Measurements from ENCODE around the gene VPS72.
A peak's percentile ranks its signal among the peaks of the same experiment; 100 is the strongest.

VPS72 gene

DNA sequence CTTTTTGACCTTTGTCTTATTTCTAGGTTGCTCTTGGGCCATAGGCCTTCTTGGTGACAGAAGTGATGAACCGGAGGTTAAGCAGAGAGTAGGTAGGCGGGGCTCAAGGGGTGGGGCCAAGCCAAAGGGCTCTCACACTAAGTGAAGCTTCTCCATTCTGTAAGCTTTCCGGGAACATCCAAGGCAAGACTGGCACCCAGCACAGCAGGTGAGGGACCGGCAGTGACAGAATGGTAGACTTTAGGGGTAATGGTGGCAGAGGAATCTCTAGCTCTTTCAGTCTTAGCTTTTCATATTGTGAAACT, 33.5 kb downstream of the VPS72 start, which contains the start of gene TNFAIP8L2:
TSS of gene TNFAIP8L2 (plus strand) at position 135 of the 305 bp plus-strand sequence. CDS start 2,049 bp downstream, outside the sequence.
- TF ChIP-seq, protein P1, sequence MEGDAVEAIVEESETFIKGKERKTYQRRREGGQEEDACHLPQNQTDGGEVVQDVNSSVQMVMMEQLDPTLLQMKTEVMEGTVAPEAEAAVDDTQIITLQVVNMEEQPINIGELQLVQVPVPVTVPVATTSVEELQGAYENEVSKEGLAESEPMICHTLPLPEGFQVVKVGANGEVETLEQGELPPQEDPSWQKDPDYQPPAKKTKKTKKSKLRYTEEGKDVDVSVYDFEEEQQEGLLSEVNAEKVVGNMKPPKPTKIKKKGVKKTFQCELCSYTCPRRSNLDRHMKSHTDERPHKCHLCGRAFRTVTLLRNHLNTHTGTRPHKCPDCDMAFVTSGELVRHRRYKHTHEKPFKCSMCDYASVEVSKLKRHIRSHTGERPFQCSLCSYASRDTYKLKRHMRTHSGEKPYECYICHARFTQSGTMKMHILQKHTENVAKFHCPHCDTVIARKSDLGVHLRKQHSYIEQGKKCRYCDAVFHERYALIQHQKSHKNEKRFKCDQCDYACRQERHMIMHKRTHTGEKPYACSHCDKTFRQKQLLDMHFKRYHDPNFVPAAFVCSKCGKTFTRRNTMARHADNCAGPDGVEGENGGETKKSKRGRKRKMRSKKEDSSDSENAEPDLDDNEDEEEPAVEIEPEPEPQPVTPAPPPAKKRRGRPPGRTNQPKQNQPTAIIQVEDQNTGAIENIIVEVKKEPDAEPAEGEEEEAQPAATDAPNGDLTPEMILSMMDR (IDR thresholded peaks at IDR 0.05; ENCODE audit: insufficient read depth, low read length, missing control alignments) = no peak
- no peak for DNase-seq (ENCODE audit: low read depth, low spot score)
- POLR2A ChIA-PET = no interaction called here
- CTCF ChIA-PET = interaction anchor here (0.6 to 19.8 kb wide), 11 partner anchors 9 to 132 kb away, joined by 3 to 412 read pairs (median 6); partner anchors contain the start of genes C1orf56, LYSMD1 and SCNM1
- H3K4me3 ChIP-seq (ENCODE audit: low read depth, low read length) = no peak within 1 kb of the TSS

DNA sequence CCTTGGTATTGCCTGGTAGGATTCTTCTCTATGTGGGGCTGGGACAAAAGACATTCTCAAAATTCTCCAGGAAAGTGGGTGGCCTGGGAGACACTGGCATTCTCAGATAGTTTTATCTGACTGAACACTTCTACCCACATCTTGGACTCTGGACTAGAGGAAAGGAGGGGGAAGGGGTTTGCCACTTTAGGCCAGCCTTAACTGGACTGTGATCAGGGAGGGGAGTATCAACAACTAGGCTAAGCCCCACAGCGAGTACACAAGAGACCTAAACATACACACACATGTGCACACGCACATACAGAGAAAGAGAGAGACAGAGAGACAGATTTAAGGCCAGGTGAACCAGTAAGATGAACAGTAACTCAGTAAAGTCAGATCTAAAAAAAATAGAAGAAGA, 42.3 kb downstream of the VPS72 start:
- no peak overlapping the region for H3K4me3 ChIP-seq (ENCODE audit: low read depth, low read length)
- POLR2A ChIA-PET = interaction anchor here (1.2 kb wide), 1 partner anchor 17 kb away, joined by 3 read pairs; no protein-coding TSS in a partner anchor
- DNase-seq (ENCODE audit: low read depth, low spot score) = no peak
- TF ChIP-seq, protein P1 (IDR thresholded peaks at IDR 0.05; ENCODE audit: insufficient read depth, low read length, missing control alignments) = no peak
- CTCF ChIA-PET = interaction anchor here (2.5 kb wide), 1 partner anchor 47 kb away, joined by 16 read pairs; no protein-coding TSS in a partner anchor

DNA sequence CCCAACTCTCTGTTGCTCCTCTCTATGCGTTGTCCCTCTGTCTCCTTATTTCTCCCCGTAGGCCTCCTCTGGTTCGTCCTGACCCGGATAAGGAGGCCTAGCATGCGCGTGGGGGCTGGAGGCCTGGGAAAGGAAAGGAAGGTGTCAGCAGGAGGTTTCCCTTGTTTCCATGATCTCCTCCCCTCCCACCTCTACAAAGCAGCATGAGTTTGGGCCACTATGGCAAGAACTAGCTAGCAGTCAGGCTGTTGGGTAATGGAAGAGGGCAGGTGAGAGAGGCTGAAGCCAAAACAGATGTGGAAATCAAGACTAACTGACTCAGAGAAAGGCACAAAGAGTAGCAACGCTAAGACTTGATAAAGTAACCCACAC, 42.9 kb downstream of the VPS72 start:
- DNase-seq (ENCODE audit: low read depth, low spot score) = no peak
- CTCF ChIA-PET = interaction anchor here (0.7 to 2.5 kb wide), 2 partner anchors 16 to 47 kb away, joined by 3 to 16 read pairs; no protein-coding TSS in a partner anchor
- POLR2A ChIA-PET = interaction anchor here (1.2 kb wide), 1 partner anchor 18 kb away, joined by 3 read pairs; no protein-coding TSS in a partner anchor

GRCh38 chr1:151146412-151147131, 43.4 kb downstream of the VPS72 start, which contains the start of gene SEMA6C:
Gene SEMA6C, minus strand, starts transcription at chr1:151146631. Its CDS starts 4,010 bp downstream, at chr1:151142621.
- DNase-seq (ENCODE audit: low read depth, low spot score) = peak; percentile 29
- peak within 1 kb of the TSS; percentile 80 for H3K4me3 ChIP-seq (ENCODE audit: low read depth, low read length)
- ChIA-PET CTCF (interaction anchor here (0.7 to 1.9 kb wide), 3 partner anchors 12 to 16 kb away, joined by 3 to 5 read pairs (median 3); no protein-coding TSS in a partner anchor), POLR2A (interaction anchor here (1.2 kb wide), 1 partner anchor 18 kb away, joined by 3 read pairs; no protein-coding TSS in a partner anchor)
- TF ChIP-seq, protein P1 (IDR thresholded peaks at IDR 0.05; ENCODE audit: insufficient read depth, low read length, missing control alignments) = no peak

More for the DNA sequence above, 42.9 kb downstream of the VPS72 start:
- H3K4me3 ChIP-seq (ENCODE audit: low read depth, low read length) = peak overlapping the region; percentile 80
- TF ChIP-seq, protein P1 (IDR thresholded peaks at IDR 0.05; ENCODE audit: insufficient read depth, low read length, missing control alignments) = no peak

DNA sequence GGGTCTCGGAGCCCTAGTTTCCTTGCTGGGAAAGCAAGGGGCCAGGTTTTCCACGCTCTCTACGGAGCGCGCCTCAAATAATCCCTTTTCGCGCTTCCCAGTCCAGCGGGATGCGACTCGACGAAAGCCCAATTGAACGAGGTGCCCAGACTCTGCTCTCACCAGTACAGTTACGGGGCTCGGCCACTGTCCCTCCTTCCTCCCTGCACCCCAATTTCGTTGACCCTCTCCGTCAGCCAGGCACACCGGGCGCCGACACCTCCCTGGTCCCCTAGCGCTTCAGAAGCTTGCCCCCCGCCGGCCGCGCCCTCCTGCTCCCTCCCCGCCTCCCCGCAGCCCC, 44.0 kb downstream of the VPS72 start:
- POLR2A ChIA-PET = no interaction called here
- TF ChIP-seq, protein P1 (IDR thresholded peaks at IDR 0.05; ENCODE audit: insufficient read depth, low read length, missing control alignments) = no peak
- DNase-seq (ENCODE audit: low read depth, low spot score) = no peak
- peak overlapping the region; percentile 80 for H3K4me3 ChIP-seq (ENCODE audit: low read depth, low read length)
- CTCF ChIA-PET = interaction anchor here (1.5 to 1.9 kb wide), 2 partner anchors 12 to 15 kb away, joined by 3 to 5 read pairs; no protein-coding TSS in a partner anchor

All from AG04449 (cell line).